ENCODE results near the gene UGT1A9.

Gene UGT1A9

GRCh38 chr2:233764264-233764663 lies 92.6 kb downstream of the UGT1A9 start:
- DNase-seq: peak; percentile 50

GRCh38 chr2:233764761-233765160 lies 93.1 kb downstream of the UGT1A9 start:
- no peak for DNase-seq

GRCh38 chr2:233766416-233766815 lies 94.7 kb downstream of the UGT1A9 start:
- no peak for DNase-seq

GRCh38 chr2:233768076-233768475 lies 96.4 kb downstream of the UGT1A9 start:
- no peak for DNase-seq

- DNase-seq: no peak
These were observed 97.6 kb downstream of the UGT1A9 start for GRCh38 chr2:233769260-233769659.

- DNase-seq: no peak
These were observed 100.5 kb downstream of the UGT1A9 start for GRCh38 chr2:233772153-233772552.

- no peak for DNase-seq
These were observed 100.9 kb downstream of the UGT1A9 start for GRCh38 chr2:233772583-233772982.

- no peak for DNase-seq
These were observed 102.2 kb downstream of the UGT1A9 start for GRCh38 chr2:233773854-233774253.

GRCh38 chr2:233775414-233775813 lies 103.7 kb downstream of the UGT1A9 start:
- DNase-seq: no peak

- no peak for DNase-seq
These were observed 106.3 kb downstream of the UGT1A9 start, which contains the start of gene MROH2A for GRCh38 chr2:233778030-233778429. MROH2A (plus strand) TSS chr2:233778330; CDS start chr2:233779359, 1,029 bp downstream.

GRCh38 chr2:233779722-233780121 lies 108.0 kb downstream of the UGT1A9 start:
- DNase-seq: no peak

GRCh38 chr2:233780771-233781170 lies 109.1 kb downstream of the UGT1A9 start:
- DNase-seq: no peak

GRCh38 chr2:233789554-233789953 lies 117.9 kb downstream of the UGT1A9 start:
- DNase-seq: no peak

- DNase-seq: no peak
These were observed 119.6 kb downstream of the UGT1A9 start for GRCh38 chr2:233791151-233791882.

- no peak for DNase-seq
These were observed 120.2 kb downstream of the UGT1A9 start for GRCh38 chr2:233791883-233792329.

GRCh38 chr2:233792720-233793119 lies 121.0 kb downstream of the UGT1A9 start:
- no peak for DNase-seq

GRCh38 chr2:233793465-233794127 lies 121.9 kb downstream of the UGT1A9 start:
- DNase-seq: no peak

GRCh38 chr2:233794128-233794658 lies 122.5 kb downstream of the UGT1A9 start:
- DNase-seq: no peak

GRCh38 chr2:233795735-233796171 lies 124.1 kb downstream of the UGT1A9 start:
- no peak for DNase-seq

- no peak for DNase-seq
These were observed 124.6 kb downstream of the UGT1A9 start for GRCh38 chr2:233796254-233796653.

- DNase-seq: no peak
These were observed 126.8 kb downstream of the UGT1A9 start for GRCh38 chr2:233798335-233799086.

- no peak for DNase-seq
These were observed 127.5 kb downstream of the UGT1A9 start for GRCh38 chr2:233799087-233799665.

GRCh38 chr2:233799716-233800115 lies 128.0 kb downstream of the UGT1A9 start:
- no peak for DNase-seq
